ENCODE data around the gene PSD2. TPM values are rescaled to one million over a fixed set of nuclear protein-coding genes. Genes with fewer than 3 reads are reported as not detected.

The PSD2 gene
- total and polyA plus RNA-seq, 10 of the 15 experiments (the other 5 are each of a cell fraction or from before 2014, with no cell fraction given), result 0.02 to 0.14 (median 0.03) TPM; not detected in 5

DNA sequence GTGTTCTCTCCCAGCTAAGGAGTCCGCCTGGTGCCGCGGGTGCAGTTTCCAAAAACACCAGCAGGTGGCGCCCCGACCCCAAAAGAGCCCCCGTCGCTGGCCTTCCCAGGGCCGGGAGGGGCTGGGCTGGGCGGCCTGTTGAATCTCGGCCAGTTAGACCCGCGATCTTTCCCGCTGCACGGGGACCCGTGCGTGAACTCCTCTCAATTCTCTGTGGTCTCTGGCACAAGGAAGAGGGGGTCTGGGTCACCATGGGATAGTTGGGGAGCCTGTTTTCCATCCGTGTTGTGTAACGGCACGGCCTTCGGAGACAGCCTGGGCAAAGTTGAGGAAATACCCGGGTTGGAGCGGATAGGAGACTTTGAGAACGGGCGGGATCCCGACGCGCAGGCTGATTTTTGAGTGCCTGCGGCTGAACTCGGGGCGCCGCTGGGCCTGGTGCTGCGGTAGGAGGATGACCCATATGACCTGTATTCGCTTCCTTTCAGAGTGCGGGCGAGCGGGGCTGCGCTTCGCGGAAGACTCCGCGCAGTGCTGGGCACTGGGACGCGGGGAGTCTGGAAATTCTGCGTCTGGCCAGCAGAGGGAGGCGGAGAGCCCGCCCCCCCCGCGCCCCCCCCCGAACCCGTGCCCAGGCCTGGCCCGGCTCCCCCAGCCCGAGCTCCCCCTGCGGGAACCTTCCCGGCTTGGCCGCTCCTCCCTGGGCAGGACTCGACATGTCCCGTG, 7.9 kb upstream of the PSD2 start (continued):
- peak; percentile 19 for TF ChIP-seq E4F1 (IDR thresholded peaks at IDR 0.05; ENCODE audit: borderline replicate concordance, partially characterized antibody)
- 0 out of 2 replicates have a peak, but pooled peaks have one; percentile 44 for TF ChIP-seq LARP7 (IDR thresholded peaks at IDR 0.05)
- peak; percentile 73; the same call in 1 of the 2 replicates for TF ChIP-seq SMARCA5 (IDR thresholded peaks at IDR 0.05)
- TF ChIP-seq EED (IDR thresholded peaks at IDR 0.05; ENCODE audit: low read depth), result peak; percentile 42; the same call in 1 of the 2 replicates
- TF ChIP-seq NR2F1 (conservative IDR thresholded peaks at IDR 0.05), result peak; percentile 76
- TF ChIP-seq, protein P1, sequence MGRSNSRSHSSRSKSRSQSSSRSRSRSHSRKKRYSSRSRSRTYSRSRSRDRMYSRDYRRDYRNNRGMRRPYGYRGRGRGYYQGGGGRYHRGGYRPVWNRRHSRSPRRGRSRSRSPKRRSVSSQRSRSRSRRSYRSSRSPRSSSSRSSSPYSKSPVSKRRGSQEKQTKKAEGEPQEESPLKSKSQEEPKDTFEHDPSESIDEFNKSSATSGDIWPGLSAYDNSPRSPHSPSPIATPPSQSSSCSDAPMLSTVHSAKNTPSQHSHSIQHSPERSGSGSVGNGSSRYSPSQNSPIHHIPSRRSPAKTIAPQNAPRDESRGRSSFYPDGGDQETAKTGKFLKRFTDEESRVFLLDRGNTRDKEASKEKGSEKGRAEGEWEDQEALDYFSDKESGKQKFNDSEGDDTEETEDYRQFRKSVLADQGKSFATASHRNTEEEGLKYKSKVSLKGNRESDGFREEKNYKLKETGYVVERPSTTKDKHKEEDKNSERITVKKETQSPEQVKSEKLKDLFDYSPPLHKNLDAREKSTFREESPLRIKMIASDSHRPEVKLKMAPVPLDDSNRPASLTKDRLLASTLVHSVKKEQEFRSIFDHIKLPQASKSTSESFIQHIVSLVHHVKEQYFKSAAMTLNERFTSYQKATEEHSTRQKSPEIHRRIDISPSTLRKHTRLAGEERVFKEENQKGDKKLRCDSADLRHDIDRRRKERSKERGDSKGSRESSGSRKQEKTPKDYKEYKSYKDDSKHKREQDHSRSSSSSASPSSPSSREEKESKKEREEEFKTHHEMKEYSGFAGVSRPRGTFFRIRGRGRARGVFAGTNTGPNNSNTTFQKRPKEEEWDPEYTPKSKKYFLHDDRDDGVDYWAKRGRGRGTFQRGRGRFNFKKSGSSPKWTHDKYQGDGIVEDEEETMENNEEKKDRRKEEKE (IDR thresholded peaks at IDR 0.05), result 0 out of 2 replicates have a peak, but pooled peaks have one; percentile 18
- 0 out of 2 replicates have a peak, but pooled peaks have one; percentile 12 for TF ChIP-seq NKRF (conservative IDR thresholded peaks at IDR 0.05)
- TF ChIP-seq PKNOX1 (IDR thresholded peaks at IDR 0.05), result no peak
- TF ChIP-seq IKZF1 (conservative IDR thresholded peaks at IDR 0.05), result peak; percentile 66
- TF ChIP-seq IKZF2 (IDR thresholded peaks at IDR 0.05), result peak in 1 of 2 experiments; percentile 28; a peak in 1 of 4 replicates
- TF ChIP-seq RB1 (IDR thresholded peaks at IDR 0.05; ENCODE audit: borderline replicate concordance), result peak; percentile 77; the same call in 1 of the 2 replicates
- TF ChIP-seq, protein P2, sequence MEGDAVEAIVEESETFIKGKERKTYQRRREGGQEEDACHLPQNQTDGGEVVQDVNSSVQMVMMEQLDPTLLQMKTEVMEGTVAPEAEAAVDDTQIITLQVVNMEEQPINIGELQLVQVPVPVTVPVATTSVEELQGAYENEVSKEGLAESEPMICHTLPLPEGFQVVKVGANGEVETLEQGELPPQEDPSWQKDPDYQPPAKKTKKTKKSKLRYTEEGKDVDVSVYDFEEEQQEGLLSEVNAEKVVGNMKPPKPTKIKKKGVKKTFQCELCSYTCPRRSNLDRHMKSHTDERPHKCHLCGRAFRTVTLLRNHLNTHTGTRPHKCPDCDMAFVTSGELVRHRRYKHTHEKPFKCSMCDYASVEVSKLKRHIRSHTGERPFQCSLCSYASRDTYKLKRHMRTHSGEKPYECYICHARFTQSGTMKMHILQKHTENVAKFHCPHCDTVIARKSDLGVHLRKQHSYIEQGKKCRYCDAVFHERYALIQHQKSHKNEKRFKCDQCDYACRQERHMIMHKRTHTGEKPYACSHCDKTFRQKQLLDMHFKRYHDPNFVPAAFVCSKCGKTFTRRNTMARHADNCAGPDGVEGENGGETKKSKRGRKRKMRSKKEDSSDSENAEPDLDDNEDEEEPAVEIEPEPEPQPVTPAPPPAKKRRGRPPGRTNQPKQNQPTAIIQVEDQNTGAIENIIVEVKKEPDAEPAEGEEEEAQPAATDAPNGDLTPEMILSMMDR (IDR thresholded peaks at IDR 0.05 in 2 of 3, conservative IDR thresholded peaks at IDR 0.05 in 1 of 3; ENCODE audit: control insufficient read depth in 2 of 3, extremely low read depth in 1 of 3, insufficient read depth in 1 of 3, low read depth in 3 of 3, low read length in 3 of 3), result peak; percentile 92 to 98 (median 95)
- peak; percentile 97 for TF ChIP-seq SMC3 (IDR thresholded peaks at IDR 0.05; ENCODE audit: borderline replicate concordance, low read length)
- TF ChIP-seq RELA (IDR thresholded peaks at IDR 0.05; ENCODE audit: borderline replicate concordance, partially characterized antibody), result peak; percentile 36
- no peak for TF ChIP-seq RFX5 (IDR thresholded peaks at IDR 0.05; ENCODE audit: low read depth, low read length)
- TF ChIP-seq, protein P3, sequence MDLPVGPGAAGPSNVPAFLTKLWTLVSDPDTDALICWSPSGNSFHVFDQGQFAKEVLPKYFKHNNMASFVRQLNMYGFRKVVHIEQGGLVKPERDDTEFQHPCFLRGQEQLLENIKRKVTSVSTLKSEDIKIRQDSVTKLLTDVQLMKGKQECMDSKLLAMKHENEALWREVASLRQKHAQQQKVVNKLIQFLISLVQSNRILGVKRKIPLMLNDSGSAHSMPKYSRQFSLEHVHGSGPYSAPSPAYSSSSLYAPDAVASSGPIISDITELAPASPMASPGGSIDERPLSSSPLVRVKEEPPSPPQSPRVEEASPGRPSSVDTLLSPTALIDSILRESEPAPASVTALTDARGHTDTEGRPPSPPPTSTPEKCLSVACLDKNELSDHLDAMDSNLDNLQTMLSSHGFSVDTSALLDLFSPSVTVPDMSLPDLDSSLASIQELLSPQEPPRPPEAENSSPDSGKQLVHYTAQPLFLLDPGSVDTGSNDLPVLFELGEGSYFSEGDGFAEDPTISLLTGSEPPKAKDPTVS (IDR thresholded peaks at IDR 0.05; ENCODE audit: low read depth, low read length), result no peak

Data from GM12878 (cell line).